ENCODE data around the gene RBM28.

RBM28 gene

GRCh38 chr7:128352636-128353035, 8.9 kb upstream of the RBM28 start:
- H3K4me3 ChIP-seq, result peak overlapping the region in 1 of 2 donors; percentile 40
- H3K9me3 ChIP-seq, result no peaks in the 10 kb centered on the region
- TF ChIP-seq, protein P1, sequence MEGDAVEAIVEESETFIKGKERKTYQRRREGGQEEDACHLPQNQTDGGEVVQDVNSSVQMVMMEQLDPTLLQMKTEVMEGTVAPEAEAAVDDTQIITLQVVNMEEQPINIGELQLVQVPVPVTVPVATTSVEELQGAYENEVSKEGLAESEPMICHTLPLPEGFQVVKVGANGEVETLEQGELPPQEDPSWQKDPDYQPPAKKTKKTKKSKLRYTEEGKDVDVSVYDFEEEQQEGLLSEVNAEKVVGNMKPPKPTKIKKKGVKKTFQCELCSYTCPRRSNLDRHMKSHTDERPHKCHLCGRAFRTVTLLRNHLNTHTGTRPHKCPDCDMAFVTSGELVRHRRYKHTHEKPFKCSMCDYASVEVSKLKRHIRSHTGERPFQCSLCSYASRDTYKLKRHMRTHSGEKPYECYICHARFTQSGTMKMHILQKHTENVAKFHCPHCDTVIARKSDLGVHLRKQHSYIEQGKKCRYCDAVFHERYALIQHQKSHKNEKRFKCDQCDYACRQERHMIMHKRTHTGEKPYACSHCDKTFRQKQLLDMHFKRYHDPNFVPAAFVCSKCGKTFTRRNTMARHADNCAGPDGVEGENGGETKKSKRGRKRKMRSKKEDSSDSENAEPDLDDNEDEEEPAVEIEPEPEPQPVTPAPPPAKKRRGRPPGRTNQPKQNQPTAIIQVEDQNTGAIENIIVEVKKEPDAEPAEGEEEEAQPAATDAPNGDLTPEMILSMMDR (IDR thresholded peaks at IDR 0.05), result no peak
- intact Hi-C loops (cut with DNase I; ENCODE audit: low total_unique reads), result no loop called here
- peaks cover 0 to 16% (median 14%) of the 10 kb centered on the region in 4 donors for H3K4me1 ChIP-seq
- no peak overlapping the region for H3K27ac ChIP-seq
- DNase-seq, result no peak
- no peaks in the 10 kb centered on the region for H3K36me3 ChIP-seq
- H3K27me3 ChIP-seq, result peaks cover 0 to 67% of the 10 kb centered on the region in 2 donors

- Histone ChIP-seq H3K27ac (no peak overlapping the region), H3K4me1 (peaks cover 0 to 16% (median 14%) of the 10 kb centered on the region in 4 donors), H3K36me3 (no peaks in the 10 kb centered on the region), H3K27me3 (peaks cover 0 to 62% of the 10 kb centered on the region in 2 donors), H3K4me3 (peak overlapping the region; percentile 40 to 53), H3K9me3 (no peaks in the 10 kb centered on the region)
- TF ChIP-seq, protein P1 (IDR thresholded peaks at IDR 0.05), result peak; percentile 50 to 66
- no peak for DNase-seq
- intact Hi-C loops (cut with DNase I; ENCODE audit: low total_unique reads), result no loop called here
These were observed 8.4 kb upstream of the RBM28 start for GRCh38 chr7:128352153-128352537.

GRCh38 chr7:128351296-128352152, 7.8 kb upstream of the RBM28 start:
- H3K27me3 ChIP-seq, result peaks cover 0 to 58% of the 10 kb centered on the region in 2 donors
- intact Hi-C loops (cut with DNase I; ENCODE audit: low total_unique reads), result loop anchor here (2.0 kb wide), 1 partner anchor 959 kb away; the partner anchor contains the start of gene ZNF800

GRCh38 chr7:128350708-128351295, 7.1 kb upstream of the RBM28 start:
- no peaks in the 10 kb centered on the region for H3K36me3 ChIP-seq
- no peak overlapping the region for H3K27ac ChIP-seq
- intact Hi-C loops (cut with DNase I; ENCODE audit: low total_unique reads), result loop anchor here (2.0 kb wide), 1 partner anchor 958 kb away; the partner anchor contains the start of gene ZNF800
- no peaks in the 10 kb centered on the region for H3K9me3 ChIP-seq
- peaks cover 0 to 54% of the 10 kb centered on the region in 2 donors for H3K27me3 ChIP-seq
- peaks cover 0 to 16% (median 14%) of the 10 kb centered on the region in 4 donors for H3K4me1 ChIP-seq
- DNase-seq, result no peak
- peak overlapping the region in 1 of 2 donors; percentile 53 for H3K4me3 ChIP-seq
- TF ChIP-seq, protein P1 (IDR thresholded peaks at IDR 0.05), result no peak

More at GRCh38 chr7:128351296-128352152, 7.8 kb upstream of the RBM28 start:
- TF ChIP-seq, protein P1 (IDR thresholded peaks at IDR 0.05), result no peak
- Histone ChIP-seq H3K4me1 (peaks cover 0 to 16% (median 14%) of the 10 kb centered on the region in 4 donors), H3K4me3 (peak overlapping the region; percentile 40 to 53), H3K9me3 (no peaks in the 10 kb centered on the region), H3K36me3 (no peaks in the 10 kb centered on the region), H3K27ac (no peak overlapping the region)
- DNase-seq, result no peak

GRCh38 chr7:128349466-128349825, 5.7 kb upstream of the RBM28 start:
- peaks cover 0 to 16% (median 14%) of the 10 kb centered on the region in 4 donors for H3K4me1 ChIP-seq
- intact Hi-C loops (cut with DNase I; ENCODE audit: low total_unique reads), result loop anchor here (2.0 kb wide), 1 partner anchor 37 kb away; no protein-coding TSS in a partner anchor
- no peak for DNase-seq
- no peaks in the 10 kb centered on the region for H3K36me3 ChIP-seq
- H3K27me3 ChIP-seq, result peaks cover 0 to 40% of the 10 kb centered on the region in 2 donors
- H3K4me3 ChIP-seq, result no peak overlapping the region
- no peaks in the 10 kb centered on the region for H3K9me3 ChIP-seq
- TF ChIP-seq, protein P1 (IDR thresholded peaks at IDR 0.05), result no peak
- H3K27ac ChIP-seq, result no peak overlapping the region
